HCT116 (cell line): Measurements from ENCODE around the gene PHACTR1. TPM values are rescaled to one million over a fixed set of nuclear protein-coding genes. Genes with fewer than 3 reads are reported as not detected.

ENCODE experiments used
- ATAC-seq: fragments of 200-7000 bp; cut with Tn5 transposase; 2 replicates; pipeline ENCODE4 v1.9.1; 2020; ENCODE audit warnings: mild to moderate bottlenecking, moderate library complexity
- BruUV-seq: library from RNA; stranded (reverse); fragments of 400-500 nt; replicated peaks from 2 replicates; lab custom pipeline; 2021; lab: Mats Ljungman, UMichigan
- CTCF ChIA-PET: fragments of 300-600 bp; sonication (Branson Sonifier 250); formaldehyde crosslinking; loops from one replicate; lab custom pipeline; 2021; ENCODE audit warnings: antibody characterized with exemption; lab: Charles Lee
- POLR2A ChIA-PET: fragments of 300-600, 350-600 bp; sonication (Branson Sonifier 250); formaldehyde crosslinking; loops from one replicate; lab custom pipeline; 2021; ENCODE audit warnings: antibody characterized with exemption; lab: Charles Lee
- RAD21 ChIA-PET, 2 experiments: fragments of 300-600 bp; sonication (Branson Sonifier 250); formaldehyde crosslinking; loops; one replicate each; lab custom pipeline; 2023; ENCODE audit warnings: low total read pairs in 2 of 2; ENCODE audit not compliant: uncharacterized antibody in 2 of 2, unreplicated experiment in 2 of 2, low non-redundant PET in 1 of 2; lab: Charles Lee
- DNase-seq: peaks from one replicate; pipeline ENCODE4 v3.0.0-alpha.2; 2010; ENCODE audit warnings: low read depth, low spot score
- H2AFZ ChIP-seq: fragments of 200-600 bp; shearing (Covaris generic), sonication (generic); 2 replicates; pipeline ENCODE4 v1.6.1; 2017; ENCODE audit warnings: low read depth, mixed run types, mixed read lengths, antibody characterized with exemption, low read length; ENCODE audit not compliant: poor library complexity, severe bottlenecking
- H3K27ac ChIP-seq: 2 replicates; pipeline ENCODE4 v1.5.1; 2012; ENCODE audit warnings: low read depth, low read length
- H3K27me3 ChIP-seq: fragments of 200-600 bp; sonication (generic); 2 replicates; pipeline ENCODE4 v1.6.1; 2016; ENCODE audit warnings: mixed run types, low read length, mixed read lengths; ENCODE audit not compliant: insufficient read depth
- H3K36me3 ChIP-seq, 2 experiments: fragments of 200-500 bp in 1 of 2; fragments of 200-600 bp in 1 of 2; sonication (Bioruptor generic) in 1 of 2; sonication (generic) in 1 of 2; 2 replicates each; pipeline versions ENCODE4 v1.5.1 to v1.6.1; 2014 to 2016; ENCODE audit warnings: low read length in 2 of 2, inconsistent platforms in 1 of 2, mixed read lengths in 1 of 2, mixed run types in 1 of 2; ENCODE audit not compliant: insufficient read depth in 2 of 2, control insufficient read depth in 1 of 2
- H3K4me1 ChIP-seq, 2 experiments: fragments of 200-600 bp in 1 of 2; sonication (generic) in 1 of 2; 2 replicates each; pipeline versions ENCODE4 v1.5.1 to v1.6.1; 2012 to 2017; ENCODE audit warnings: low read length in 2 of 2, inconsistent platforms in 1 of 2, mild to moderate bottlenecking in 1 of 2, mixed read lengths in 1 of 2, mixed run types in 1 of 2, moderate library complexity in 1 of 2; ENCODE audit not compliant: insufficient read depth in 2 of 2, control insufficient read depth in 1 of 2
- H3K4me2 ChIP-seq: fragments of 200-600 bp; sonication (generic); 2 replicates; pipeline ENCODE4 v1.6.1; 2017; ENCODE audit warnings: mixed run types, low read length, mixed read lengths
- H3K4me3 ChIP-seq, 2 experiments: fragments of 200-600 bp in 1 of 2; sonication (generic) in 1 of 2; replicated peaks in 1 of 2; 2 replicates each; pipeline ENCODE4 v1.5.1; 2011 to 2016; ENCODE audit warnings: low read length in 2 of 2, control low read depth in 1 of 2, low read depth in 1 of 2, mild to moderate bottlenecking in 1 of 2, mixed read lengths in 1 of 2, mixed run types in 1 of 2
- H3K79me2 ChIP-seq: fragments of 200-600 bp; sonication (generic); 2 replicates; pipeline ENCODE4 v1.6.1; 2017; ENCODE audit warnings: mild to moderate bottlenecking, mixed run types, low read length, moderate library complexity, mixed read lengths; ENCODE audit not compliant: insufficient read depth
- H3K9ac ChIP-seq: fragments of 200-600 bp; sonication (generic); 2 replicates; pipeline ENCODE4 v1.6.1; 2016; ENCODE audit warnings: low read length, mixed read lengths
- H3K9me2 ChIP-seq: fragments of 200-600 bp; sonication (generic), shearing (Covaris generic); 2 replicates; pipeline ENCODE4 v1.6.1; 2017; ENCODE audit warnings: mixed run types, mild to moderate bottlenecking, moderate library complexity; ENCODE audit not compliant: insufficient read depth
- H3K9me3 ChIP-seq, 2 experiments: fragments of 200-500 bp in 1 of 2; fragments of 200-600 bp in 1 of 2; sonication (Bioruptor generic) in 1 of 2; sonication (generic) in 1 of 2; 2 replicates each; pipeline ENCODE4 v1.6.1; 2014 to 2017; ENCODE audit warnings: low read length in 2 of 2, mixed read lengths in 2 of 2, inconsistent platforms in 1 of 2, low read depth in 1 of 2, mild to moderate bottlenecking in 1 of 2, mixed run types in 1 of 2, moderate library complexity in 1 of 2; ENCODE audit not compliant: control insufficient read depth in 1 of 2, insufficient read depth in 1 of 2
- H4K20me1 ChIP-seq: fragments of 200-600 bp; sonication (generic), shearing (Covaris generic); 2 replicates; pipeline ENCODE4 v1.6.1; 2017; ENCODE audit warnings: mixed run types, mild to moderate bottlenecking, moderate library complexity; ENCODE audit not compliant: insufficient read depth
- CBX3 ChIP-seq: IDR thresholded peaks from 2 replicates; pipeline ENCODE4 v1.6.1; 2012; ENCODE audit warnings: low read depth
- CEBPB ChIP-seq: IDR thresholded peaks from 2 replicates; pipeline ENCODE4 v1.6.1; 2012; ENCODE audit warnings: low read depth
- EGR1 ChIP-seq: IDR thresholded peaks from 2 replicates; pipeline ENCODE4 v1.6.1; 2012; ENCODE audit warnings: low read depth
- ELF1 ChIP-seq: IDR thresholded peaks from 2 replicates; pipeline ENCODE4 v1.6.1; 2012; ENCODE audit warnings: low read depth, borderline replicate concordance
- EZH2phosphoT487 ChIP-seq: fragments of 200-600 bp; IDR thresholded peaks from 2 replicates; pipeline ENCODE4 v1.6.1; 2018; ENCODE audit warnings: antibody characterized with exemption, borderline replicate concordance
- JUND ChIP-seq: IDR thresholded peaks from 2 replicates; pipeline ENCODE4 v1.6.1; 2012
- POLR2A ChIP-seq: IDR thresholded peaks from 2 replicates; pipeline ENCODE4 v1.7.0; 2011; ENCODE audit warnings: borderline replicate concordance; ENCODE audit not compliant: insufficient read depth, insufficient read length; ENCODE audit errors: extremely low read depth
- RAD21 ChIP-seq: IDR thresholded peaks from 2 replicates; pipeline ENCODE4 v1.6.1; 2012; ENCODE audit warnings: low read depth, mild to moderate bottlenecking
- SIN3A ChIP-seq: IDR thresholded peaks from 2 replicates; pipeline ENCODE4 v1.6.1; 2012; ENCODE audit warnings: low read depth
- SP1 ChIP-seq: IDR thresholded peaks from 2 replicates; pipeline ENCODE4 v1.6.1; 2012; ENCODE audit warnings: low read depth
- SRF ChIP-seq: IDR thresholded peaks from 2 replicates; pipeline ENCODE4 v1.6.1; 2012; ENCODE audit warnings: low read depth
- YY1 ChIP-seq: IDR thresholded peaks from 2 replicates; pipeline ENCODE4 v1.6.1; 2011; ENCODE audit warnings: low read length, low read depth, moderate library complexity, mild to moderate bottlenecking; ENCODE audit not compliant: insufficient replicate concordance; ENCODE audit errors: extremely low read depth
- ZFX ChIP-seq: fragments of 450-650 bp; IDR thresholded peaks from 2 replicates; pipeline ENCODE4 v1.6.1; 2017
- ZNF274 ChIP-seq: fragments of 200-500 bp; sonication (Bioruptor generic); IDR thresholded peaks from 2 replicates; pipeline ENCODE4 v1.6.1; 2014; ENCODE audit warnings: mild to moderate bottlenecking, low read depth, low read length, inconsistent platforms
- intact Hi-C: fragments of 100-400 bp; cut with micrococcal nuclease; formaldehyde crosslinking; loops from 2 replicates; pipeline ENCODE4 v1.10.0; 2022
- total RNA-seq: library from RNA; stranded (reverse); gene quantifications from one replicate; pipeline ENCODE4 v1.2.1, GENCODE V29; 2021; ENCODE audit not compliant: unreplicated experiment
- TF ChIP-seq, protein P1 (sequence below): IDR thresholded peaks from 2 replicates; pipeline ENCODE4 v1.6.1; 2012
- TF ChIP-seq, protein P2 (sequence below): IDR thresholded peaks from 2 replicates; pipeline ENCODE4 v1.6.1; 2012
- TF ChIP-seq, protein P3 (sequence below): IDR thresholded peaks from 2 replicates; pipeline ENCODE4 v1.6.1; 2012; ENCODE audit warnings: low read depth

Gene PHACTR1
- total RNA-seq, 1 experiment from 2014 or later, result 0.17 TPM

DNA sequence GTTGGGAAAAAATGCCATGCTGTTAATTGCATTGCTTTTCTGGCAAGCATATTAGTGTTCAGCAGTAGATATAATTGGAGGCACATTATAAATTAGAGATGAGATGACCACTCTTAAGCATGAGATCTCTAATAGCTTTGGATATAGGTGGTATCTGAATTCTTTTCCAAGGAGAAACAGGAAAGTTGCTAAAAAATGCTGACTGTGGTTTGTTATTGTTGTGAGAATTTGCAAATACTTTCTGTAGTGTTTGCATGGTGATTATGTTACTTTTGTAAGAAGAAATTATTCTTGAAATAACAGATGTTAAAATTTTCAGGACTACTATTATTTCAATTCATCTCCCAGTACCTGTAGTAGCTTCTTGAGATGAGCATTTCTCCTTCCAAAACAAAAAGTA, 386.6 kb downstream of the PHACTR1 start:
- intact Hi-C loops, result no loop called here
- Histone ChIP-seq H2AFZ (no peak overlapping the region), H3K9me3 (no peaks in the 10 kb centered on the region), H3K4me2 (no peak overlapping the region), H3K79me2 (no peaks in the 10 kb centered on the region), H3K27ac (no peak overlapping the region), H4K20me1 (no peaks in the 10 kb centered on the region), H3K9me2 (no peaks in the 10 kb centered on the region), H3K27me3 (peaks cover 30% of the 10 kb centered on the region), H3K4me3 (no peak overlapping the region), H3K4me1 (no peaks in the 10 kb centered on the region), H3K36me3 (no peaks in the 10 kb centered on the region), H3K9ac (no peak overlapping the region)
- ChIA-PET RAD21 (no interaction called here), POLR2A (no interaction called here), CTCF (no interaction called here)
- TF ChIP-seq CEBPB (no peak), EZH2phosphoT487 (no peak), SRF (no peak), ELF1 (no peak), SP1 (no peak), RAD21 (no peak), JUND (no peak), CBX3 (no peak), POLR2A (no peak), EGR1 (no peak), YY1 (no peak), SIN3A (no peak)
- TF ChIP-seq, protein P1, sequence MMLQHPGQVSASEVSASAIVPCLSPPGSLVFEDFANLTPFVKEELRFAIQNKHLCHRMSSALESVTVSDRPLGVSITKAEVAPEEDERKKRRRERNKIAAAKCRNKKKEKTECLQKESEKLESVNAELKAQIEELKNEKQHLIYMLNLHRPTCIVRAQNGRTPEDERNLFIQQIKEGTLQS, result no peak
- TF ChIP-seq, protein P2, sequence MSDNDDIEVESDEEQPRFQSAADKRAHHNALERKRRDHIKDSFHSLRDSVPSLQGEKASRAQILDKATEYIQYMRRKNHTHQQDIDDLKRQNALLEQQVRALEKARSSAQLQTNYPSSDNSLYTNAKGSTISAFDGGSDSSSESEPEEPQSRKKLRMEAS, result no peak
- ATAC-seq (no peak), DNase-seq (no peak)
- BruUV-seq, result no TSS peak

DNA sequence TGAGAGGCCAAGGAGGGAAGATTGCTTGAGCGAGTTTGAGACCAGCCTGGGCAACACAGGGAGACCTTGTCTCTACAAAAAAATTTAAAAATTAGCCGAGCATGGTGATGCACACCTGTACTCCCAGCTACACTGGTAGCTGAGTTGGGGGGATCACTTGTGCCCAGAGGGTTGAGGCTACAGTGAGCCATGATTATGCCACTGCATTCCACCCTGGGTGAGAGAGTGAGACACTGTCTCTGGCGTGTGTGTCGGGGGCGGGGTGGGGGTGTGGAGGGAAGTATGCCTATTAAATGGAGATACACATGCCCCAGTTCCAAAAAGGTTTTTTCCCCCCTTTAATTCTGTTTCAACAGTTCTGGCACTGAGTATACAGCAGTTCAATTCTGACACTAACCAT, 388.6 kb downstream of the PHACTR1 start:
- H4K20me1 ChIP-seq, result no peaks in the 10 kb centered on the region
- no peaks in the 10 kb centered on the region for H3K4me1 ChIP-seq
- H3K9ac ChIP-seq, result no peak overlapping the region
- POLR2A ChIA-PET, result no interaction called here
- H3K36me3 ChIP-seq, result no peaks in the 10 kb centered on the region
- no peak for TF ChIP-seq EZH2phosphoT487
- TF ChIP-seq ZNF274, result no peak
- TF ChIP-seq, protein P3, sequence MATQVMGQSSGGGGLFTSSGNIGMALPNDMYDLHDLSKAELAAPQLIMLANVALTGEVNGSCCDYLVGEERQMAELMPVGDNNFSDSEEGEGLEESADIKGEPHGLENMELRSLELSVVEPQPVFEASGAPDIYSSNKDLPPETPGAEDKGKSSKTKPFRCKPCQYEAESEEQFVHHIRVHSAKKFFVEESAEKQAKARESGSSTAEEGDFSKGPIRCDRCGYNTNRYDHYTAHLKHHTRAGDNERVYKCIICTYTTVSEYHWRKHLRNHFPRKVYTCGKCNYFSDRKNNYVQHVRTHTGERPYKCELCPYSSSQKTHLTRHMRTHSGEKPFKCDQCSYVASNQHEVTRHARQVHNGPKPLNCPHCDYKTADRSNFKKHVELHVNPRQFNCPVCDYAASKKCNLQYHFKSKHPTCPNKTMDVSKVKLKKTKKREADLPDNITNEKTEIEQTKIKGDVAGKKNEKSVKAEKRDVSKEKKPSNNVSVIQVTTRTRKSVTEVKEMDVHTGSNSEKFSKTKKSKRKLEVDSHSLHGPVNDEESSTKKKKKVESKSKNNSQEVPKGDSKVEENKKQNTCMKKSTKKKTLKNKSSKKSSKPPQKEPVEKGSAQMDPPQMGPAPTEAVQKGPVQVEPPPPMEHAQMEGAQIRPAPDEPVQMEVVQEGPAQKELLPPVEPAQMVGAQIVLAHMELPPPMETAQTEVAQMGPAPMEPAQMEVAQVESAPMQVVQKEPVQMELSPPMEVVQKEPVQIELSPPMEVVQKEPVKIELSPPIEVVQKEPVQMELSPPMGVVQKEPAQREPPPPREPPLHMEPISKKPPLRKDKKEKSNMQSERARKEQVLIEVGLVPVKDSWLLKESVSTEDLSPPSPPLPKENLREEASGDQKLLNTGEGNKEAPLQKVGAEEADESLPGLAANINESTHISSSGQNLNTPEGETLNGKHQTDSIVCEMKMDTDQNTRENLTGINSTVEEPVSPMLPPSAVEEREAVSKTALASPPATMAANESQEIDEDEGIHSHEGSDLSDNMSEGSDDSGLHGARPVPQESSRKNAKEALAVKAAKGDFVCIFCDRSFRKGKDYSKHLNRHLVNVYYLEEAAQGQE, result no peak
- TF ChIP-seq SRF, result no peak
- TF ChIP-seq YY1, result no peak
- TF ChIP-seq ZFX, result no peak
- TF ChIP-seq ELF1, result no peak
- TF ChIP-seq, all 23 proteins: peak for 0
- no peak overlapping the region for H2AFZ ChIP-seq
- no peak for DNase-seq
- no peak overlapping the region for H3K4me2 ChIP-seq
- intact Hi-C loops, result no loop called here
- H3K9me3 ChIP-seq, result no peaks in the 10 kb centered on the region
- RAD21 ChIA-PET, result no interaction called here
- no peaks in the 10 kb centered on the region for H3K9me2 ChIP-seq
- H3K4me3 ChIP-seq, result no peak overlapping the region
- H3K79me2 ChIP-seq, result no peaks in the 10 kb centered on the region
- no TSS peak for BruUV-seq
- CTCF ChIA-PET, result no interaction called here
- no peak for ATAC-seq
- H3K27ac ChIP-seq, result no peak overlapping the region
- H3K27me3 ChIP-seq, result peaks cover 35% of the 10 kb centered on the region
